Right lobe of liver (tissue), 4 donors: ENCODE data around the gene TLN1.

Experiments
- CTCF ChIP-seq, 4 donors: fragments of 200-600 bp in 3 of 4; fragments of 450-650 bp in 1 of 4; IDR thresholded peaks; one replicate each; pipeline versions ENCODE4 v1.5.1 to v1.8.0; 2016 to 2022; ENCODE audit warnings: antibody characterized with exemption in 4 of 4, mild to moderate bottlenecking in 2 of 4
- POLR2A ChIP-seq: fragments of 450-650 bp; IDR thresholded peaks from one replicate; pipeline ENCODE4 v1.6.1; 2017; ENCODE audit warnings: antibody characterized with exemption, mild to moderate bottlenecking
- donor health status: DM: no; HTN: no; CAD: no.
- donor health status: DM: no; HTN: no; CAD: no.
- donor health status: DM: no; HTN: yes; CAD: no.

GRCh38 chr9:35667939-35668338 lies 64.1 kb downstream of the TLN1 start:
- TF ChIP-seq CTCF (IDR thresholded peaks at IDR 0.05) (no peak), POLR2A (no peak)
